Activated T-cell treated with anti-CD3 and anti-CD28 coated beads, Interleukin-2, amount 50 U/mL, for 48 hours (primary cell): ENCODE measurements around the gene GMCL1.
A peak's percentile ranks its signal among the peaks of the same experiment; 100 is the strongest.
"Not testable (repeated sequence)": the region's sequence is repeated elsewhere in the genome, so short reads cannot be mapped to it uniquely, and the experiment has no call there.

Source experiments
- DNase-seq, 2 experiments: peaks; one replicate each; pipeline ENCODE4 v3.0.0-alpha.2; 2020

Gene GMCL1

GRCh38 chr2:69863298-69863697, 33.8 kb downstream of the GMCL1 start:
- no peak for DNase-seq

GRCh38 chr2:69888451-69888850, 59.0 kb downstream of the GMCL1 start:
- no peak for DNase-seq

DNA sequence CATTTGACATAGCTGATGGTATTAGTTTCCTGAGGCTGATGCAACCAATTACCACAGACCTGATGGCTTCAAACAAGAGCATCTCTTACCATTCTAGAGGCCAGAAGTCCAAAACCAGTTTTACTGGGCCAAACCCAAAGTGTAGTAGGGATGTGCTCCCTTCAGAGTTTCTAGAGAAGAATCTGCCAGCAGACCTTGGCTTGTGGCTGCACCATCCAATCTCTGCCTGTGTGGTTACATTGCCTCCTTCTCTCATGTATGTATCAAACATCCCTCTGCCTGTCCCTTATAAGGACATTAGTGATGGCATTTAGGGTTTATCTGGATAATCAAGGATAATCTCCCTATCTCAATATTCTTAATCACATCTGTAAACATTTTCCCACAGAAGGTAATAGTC, 59.8 kb downstream of the GMCL1 start:
- no peak for DNase-seq

- no peak for DNase-seq
Measured at GRCh38 chr2:69890881-69891280, 61.4 kb downstream of the GMCL1 start.

DNA sequence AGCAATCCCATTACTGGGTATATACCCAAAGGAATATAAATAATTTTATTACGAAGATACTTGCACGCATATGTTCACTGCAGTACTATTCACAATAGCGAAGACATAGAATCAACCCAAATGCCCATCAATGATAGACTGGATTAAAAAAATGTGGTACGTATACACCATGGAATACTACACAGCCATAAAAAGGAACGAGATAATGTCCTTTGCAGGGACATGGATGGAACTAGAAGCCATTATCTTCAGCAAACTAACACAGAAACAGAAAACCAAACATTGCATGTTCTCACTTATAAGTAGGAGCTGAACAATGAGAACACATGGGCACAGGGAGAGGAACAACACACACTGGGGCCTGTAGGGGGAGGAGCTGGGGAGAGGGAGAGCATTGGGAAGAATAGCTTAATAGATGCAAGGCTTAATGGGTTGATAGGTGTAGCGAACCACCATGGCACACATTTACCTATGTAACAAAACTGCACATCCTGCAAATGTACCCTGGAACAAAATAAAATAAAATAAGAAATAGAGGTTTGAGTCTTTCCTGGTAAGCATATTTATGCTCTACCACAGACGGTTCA, 63.5 kb downstream of the GMCL1 start:
- DNase-seq, result not testable (repeated sequence)

DNA sequence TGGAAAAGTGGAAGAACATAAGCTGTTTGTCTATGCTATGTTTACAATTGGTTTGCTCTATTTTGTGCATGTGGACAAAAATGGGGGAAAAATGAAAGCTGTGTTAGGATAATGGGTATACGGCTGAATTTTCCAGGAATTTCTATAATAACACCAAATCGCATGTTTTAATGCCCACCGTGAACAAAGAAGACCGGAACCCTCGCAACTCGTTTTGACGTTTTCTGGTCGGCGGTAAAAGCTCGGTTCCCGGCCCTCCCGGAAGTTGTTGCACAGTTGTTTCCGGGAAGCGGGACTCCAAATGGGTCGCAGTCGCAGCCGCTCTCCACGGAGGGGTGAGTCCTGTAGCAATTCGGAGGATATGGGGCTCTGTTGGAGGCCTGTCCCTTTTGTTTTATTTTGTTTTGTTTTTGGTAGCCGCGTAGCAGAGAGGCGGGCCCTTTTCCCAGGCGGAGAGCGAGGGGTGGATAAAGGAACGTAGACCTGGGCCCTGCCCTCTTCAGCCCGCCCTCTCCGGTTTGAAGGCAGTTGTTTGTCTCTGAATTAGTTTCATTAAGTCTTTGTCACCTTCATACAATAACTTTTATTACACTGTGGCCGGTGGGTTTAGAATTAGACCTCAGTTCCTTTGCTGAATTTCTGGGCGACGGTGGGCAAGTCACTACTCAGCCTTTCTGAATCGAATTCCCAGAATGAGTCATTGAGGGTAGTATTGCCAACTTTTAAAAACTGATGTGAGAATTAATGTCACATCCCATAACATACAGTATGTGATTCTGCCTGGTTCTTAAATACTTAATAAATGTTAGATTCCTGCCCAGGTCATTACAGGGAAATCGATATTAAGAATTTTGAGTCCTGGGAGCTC, 64.5 kb downstream of the GMCL1 start, which contains the start of gene SNRNP27:
Gene SNRNP27, plus strand, starts transcription at position 273 of the 868 bp plus-strand sequence. Its CDS starts 29 bp downstream, at position 302.
- DNase-seq, result peak; percentile 89 to 90

DNA sequence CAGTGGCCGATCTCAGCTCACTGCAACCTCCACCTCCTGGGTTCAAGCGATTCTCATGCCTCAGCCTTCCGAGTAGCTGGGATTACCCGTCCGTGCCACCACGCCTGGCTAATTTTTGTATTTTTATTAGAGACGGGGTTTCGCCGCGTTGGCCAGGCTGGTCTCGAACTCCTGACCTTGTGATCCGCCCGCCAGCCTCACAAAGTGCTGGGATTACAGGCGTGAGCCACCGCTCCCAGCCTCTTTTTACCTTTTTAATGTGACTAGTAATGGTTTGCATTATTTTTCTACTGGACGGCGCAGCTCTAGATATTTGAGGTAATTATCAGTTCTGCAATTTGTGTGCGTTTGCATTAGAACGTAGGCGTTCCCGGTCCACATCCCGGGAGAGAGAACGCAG, 65.3 kb downstream of the GMCL1 start:
- DNase-seq, result not testable (repeated sequence)

- DNase-seq, result peak in 1 of 2 experiments; percentile 30
Measured at GRCh38 chr2:69902213-69902922, 72.9 kb downstream of the GMCL1 start.

GRCh38 chr2:69907216-69907615, 77.8 kb downstream of the GMCL1 start:
- DNase-seq, result no peak

GRCh38 chr2:69911985-69912563, 82.6 kb downstream of the GMCL1 start:
- no peak for DNase-seq

DNA sequence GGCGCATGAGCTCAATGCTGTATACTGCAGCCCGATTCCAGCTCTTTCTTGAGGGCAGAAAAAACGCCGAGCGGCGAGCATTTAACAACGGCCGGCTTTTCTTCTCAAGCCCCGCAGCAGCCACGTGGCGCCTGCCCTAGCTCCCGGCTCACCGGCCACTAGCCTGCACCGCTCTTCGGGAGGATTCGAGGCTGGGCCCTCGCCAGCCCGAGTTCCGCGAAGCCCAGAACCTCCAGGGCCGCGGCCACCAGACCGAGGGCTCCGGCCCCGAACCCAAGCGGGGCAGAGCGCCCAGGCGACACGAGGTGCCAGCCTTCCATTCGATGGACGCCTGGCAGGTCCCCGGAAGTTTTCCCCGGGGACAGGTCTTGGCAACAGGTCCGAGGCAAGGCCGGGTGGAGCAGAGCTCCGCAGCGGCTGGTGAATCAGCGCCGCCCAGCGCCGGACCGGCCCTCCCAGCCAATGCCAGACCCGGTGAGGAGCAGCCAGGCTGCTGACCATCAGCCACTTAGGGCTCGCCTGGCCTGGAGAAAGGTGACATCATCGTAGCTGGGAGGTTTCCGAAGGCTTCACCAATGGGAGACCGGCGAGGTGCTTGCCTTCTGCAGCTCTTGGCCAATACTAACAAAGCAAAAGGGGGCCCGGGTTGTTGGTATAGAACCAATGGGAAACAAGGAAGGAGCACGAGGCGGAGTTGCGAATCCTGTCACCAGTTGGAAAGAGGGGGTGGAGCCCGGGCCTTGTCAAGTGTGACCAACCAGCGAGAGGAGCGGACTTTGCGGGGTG, 84.9 kb downstream of the GMCL1 start:
- DNase-seq, result no peak

DNA sequence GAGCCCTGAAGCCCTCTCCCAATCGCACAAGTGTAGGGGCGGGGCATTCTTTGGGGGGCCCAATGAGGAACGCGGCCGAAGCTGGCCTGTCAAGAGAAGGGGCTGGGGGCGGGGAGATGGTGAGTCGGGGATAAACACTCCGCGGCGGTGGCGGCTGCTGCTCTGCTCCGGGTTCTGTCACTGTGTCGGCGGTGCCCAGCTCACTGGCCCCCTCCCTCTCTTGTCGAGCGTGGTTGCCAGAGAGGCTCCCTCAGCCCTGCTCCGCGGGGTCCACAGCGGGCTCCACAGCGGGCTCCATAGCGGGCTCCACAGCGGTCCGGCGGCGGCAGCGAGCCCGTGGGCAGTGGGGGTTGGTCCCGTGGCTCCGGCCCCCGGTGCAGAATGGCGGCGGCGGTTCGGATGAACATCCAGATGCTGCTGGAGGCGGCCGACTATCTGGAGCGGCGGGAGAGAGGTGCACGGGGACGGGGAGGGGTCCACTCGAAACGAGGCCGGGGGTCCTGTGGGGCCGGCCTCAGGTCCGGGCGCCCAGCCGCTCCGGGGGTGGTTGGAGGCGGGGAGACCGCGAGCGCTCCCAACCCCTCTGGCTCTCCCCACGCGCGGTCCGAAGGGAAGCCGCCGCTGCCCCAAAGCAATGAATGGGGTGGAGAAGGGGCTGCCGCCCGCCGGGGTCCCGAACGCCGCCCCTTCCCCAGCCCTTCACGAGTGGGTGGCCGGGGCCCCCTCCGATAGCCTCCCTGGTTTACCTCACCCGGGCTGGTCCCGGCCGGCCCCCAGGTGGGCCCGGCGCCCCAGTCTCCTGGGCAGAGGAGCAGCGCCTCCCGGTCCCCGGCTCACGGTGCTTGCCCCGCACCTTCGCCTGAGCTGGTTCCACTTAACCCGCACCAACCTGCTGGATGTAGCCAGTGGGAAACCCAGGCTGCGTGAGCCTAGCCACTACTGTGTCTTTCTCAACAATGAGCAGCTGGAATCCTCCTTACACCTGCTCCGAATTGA, 85.8 kb downstream of the GMCL1 start, which contains the start of gene MXD1:
Gene MXD1, plus strand, starts transcription at position 160 of the 996 bp plus-strand sequence. Its CDS starts 222 bp downstream, at position 382.
- DNase-seq, result peak; percentile 100

GRCh38 chr2:69916106-69916505, 86.6 kb downstream of the GMCL1 start:
- no peak for DNase-seq

- no peak for DNase-seq
Measured at GRCh38 chr2:69917852-69918251, 88.4 kb downstream of the GMCL1 start.

DNA sequence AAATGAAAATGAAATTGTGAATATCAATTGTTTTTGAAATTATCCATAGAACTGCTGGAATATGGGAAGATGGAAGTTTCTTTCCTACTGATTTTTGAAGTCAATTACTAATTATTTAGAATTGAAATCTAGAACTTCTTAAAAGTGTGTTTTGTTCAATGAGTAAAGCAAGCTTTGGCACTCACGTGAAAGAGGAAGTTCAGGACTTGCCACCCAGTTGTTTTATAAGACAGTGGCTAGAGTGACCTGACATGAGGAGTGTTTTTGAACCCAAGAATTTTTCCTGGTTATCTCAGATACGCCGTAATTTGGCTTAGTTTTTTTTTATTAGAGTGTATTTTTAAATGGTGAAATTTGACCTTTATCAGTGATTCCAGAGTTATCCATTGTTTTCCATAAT, 88.9 kb downstream of the GMCL1 start:
- DNase-seq, result no peak

DNA sequence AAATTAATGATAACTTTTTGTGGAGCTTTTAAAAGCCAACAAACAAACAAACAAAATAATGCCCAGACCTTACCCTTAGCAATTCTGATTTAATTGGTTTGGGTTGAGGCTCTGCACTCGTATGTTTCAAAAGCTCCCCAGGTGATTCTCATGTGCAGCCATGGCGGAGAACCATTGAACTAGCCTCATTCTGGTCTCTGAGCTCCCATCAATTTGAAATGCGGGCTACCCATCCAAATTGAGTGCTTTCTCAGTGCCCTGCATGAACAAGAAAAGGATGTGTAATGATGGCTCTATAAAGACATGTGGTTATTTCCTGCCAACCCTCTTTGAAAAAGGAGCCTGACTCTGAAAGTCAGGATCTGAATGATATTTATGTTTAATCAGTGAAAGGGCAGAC, 93.7 kb downstream of the GMCL1 start:
- DNase-seq, result no peak

DNA sequence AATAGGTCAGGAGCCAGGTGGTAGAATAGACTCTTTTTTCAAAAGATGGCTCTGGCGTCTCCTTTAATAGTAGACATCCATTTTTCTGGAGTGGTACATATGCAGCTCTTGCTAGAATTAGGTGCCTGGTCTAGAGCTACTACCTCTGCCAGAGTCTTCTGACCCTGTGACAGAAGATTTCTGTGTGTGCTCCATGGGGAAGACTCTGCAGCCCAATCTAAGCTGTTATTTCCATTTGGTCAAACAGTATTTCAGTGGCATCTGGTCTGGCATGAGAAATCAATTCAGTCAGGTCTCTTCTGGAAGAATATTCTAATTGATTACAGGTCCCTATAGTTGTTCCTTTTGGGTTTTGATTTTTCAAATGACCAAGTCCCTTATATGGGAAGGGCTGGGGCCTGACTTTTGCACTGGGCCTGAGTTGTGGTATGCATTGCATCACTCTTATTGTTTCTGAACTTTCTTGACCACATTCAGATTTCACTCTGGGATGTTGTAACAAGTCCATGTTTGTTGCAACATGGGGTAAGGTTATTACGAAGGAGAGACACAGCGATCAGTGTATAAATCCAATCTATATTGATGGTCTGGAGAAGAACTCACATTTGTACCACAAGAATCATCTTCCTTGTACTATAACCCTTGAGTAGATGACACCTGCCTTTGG, 97.5 kb downstream of the GMCL1 start:
- no peak for DNase-seq
